LNCAP (cell line): Measurements from ENCODE around the gene PPP2R2D.

Experiments
- TF ChIP-seq, protein P1 (sequence below): fragments of 450-650 bp; IDR thresholded peaks from 2 replicates; pipeline ENCODE4 v1.5.1; 2017; ENCODE audit warnings: mild to moderate bottlenecking

PPP2R2D gene

GRCh38 chr10:131915484-131915883 is 14.7 kb downstream of the PPP2R2D start:
- TF ChIP-seq, protein P1, sequence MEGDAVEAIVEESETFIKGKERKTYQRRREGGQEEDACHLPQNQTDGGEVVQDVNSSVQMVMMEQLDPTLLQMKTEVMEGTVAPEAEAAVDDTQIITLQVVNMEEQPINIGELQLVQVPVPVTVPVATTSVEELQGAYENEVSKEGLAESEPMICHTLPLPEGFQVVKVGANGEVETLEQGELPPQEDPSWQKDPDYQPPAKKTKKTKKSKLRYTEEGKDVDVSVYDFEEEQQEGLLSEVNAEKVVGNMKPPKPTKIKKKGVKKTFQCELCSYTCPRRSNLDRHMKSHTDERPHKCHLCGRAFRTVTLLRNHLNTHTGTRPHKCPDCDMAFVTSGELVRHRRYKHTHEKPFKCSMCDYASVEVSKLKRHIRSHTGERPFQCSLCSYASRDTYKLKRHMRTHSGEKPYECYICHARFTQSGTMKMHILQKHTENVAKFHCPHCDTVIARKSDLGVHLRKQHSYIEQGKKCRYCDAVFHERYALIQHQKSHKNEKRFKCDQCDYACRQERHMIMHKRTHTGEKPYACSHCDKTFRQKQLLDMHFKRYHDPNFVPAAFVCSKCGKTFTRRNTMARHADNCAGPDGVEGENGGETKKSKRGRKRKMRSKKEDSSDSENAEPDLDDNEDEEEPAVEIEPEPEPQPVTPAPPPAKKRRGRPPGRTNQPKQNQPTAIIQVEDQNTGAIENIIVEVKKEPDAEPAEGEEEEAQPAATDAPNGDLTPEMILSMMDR: no peak

GRCh38 chr10:131915990-131916766 is 15.4 kb downstream of the PPP2R2D start:
- TF ChIP-seq, protein P1: no peak

GRCh38 chr10:131920151-131920550 is 19.3 kb downstream of the PPP2R2D start:
- TF ChIP-seq, protein P1: no peak

GRCh38 chr10:131920693-131921092 is 19.9 kb downstream of the PPP2R2D start:
- TF ChIP-seq, protein P1: no peak

GRCh38 chr10:131921184-131921583 is 20.4 kb downstream of the PPP2R2D start:
- TF ChIP-seq, protein P1: no peak

- TF ChIP-seq, protein P1: no peak
These were observed 22.4 kb downstream of the PPP2R2D start for GRCh38 chr10:131923038-131923756.

DNA sequence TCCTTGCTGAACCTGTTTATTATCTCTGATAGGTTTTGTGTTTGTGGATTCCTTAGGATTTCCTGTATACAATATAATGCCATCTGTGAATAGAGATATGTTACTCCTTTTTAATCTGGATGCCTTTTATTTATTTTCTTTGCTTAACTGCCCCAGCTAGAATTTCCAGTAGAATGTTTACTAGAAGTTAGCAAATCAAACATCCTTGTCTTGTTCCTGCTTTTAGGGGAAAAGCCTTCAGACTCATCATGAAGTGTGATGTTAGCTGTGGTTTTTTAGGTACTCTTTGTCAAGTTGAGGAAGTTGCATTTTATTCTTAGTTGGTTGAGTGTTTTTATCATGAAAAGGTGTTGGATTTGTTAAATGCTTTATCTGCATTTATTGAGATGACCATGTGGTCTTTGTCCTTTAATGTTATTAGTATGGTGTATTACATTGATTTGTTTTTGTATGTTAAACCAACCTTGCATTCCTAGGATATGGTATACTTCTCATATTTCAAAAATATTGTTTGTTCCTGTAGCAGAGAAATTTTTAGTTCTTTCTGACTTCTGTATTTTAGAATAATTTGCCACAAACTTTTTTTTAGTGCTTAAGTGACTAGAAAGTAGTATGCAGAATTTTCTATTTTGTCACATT is 24.3 kb downstream of the PPP2R2D start:
- TF ChIP-seq, protein P1: no peak
